Hematopoietic multipotent progenitor cell (in vitro differentiated cells): ENCODE measurements around the gene ZNF431. TPM values are rescaled to one million over a fixed set of nuclear protein-coding genes. Genes with fewer than 3 reads are reported as not detected.
"Not testable (repeated sequence)": the region's sequence is repeated elsewhere in the genome, so short reads cannot be mapped to it uniquely, and the experiment has no call there.

ENCODE experiments used
- DNase-seq, 3 donors: peaks; one replicate each; pipeline ENCODE4 v3.0.0-alpha.2; 2011 to 2015; ENCODE audit warnings: low read depth in 2 of 3, low spot score in 2 of 3
- small RNA-seq: library from RNA; depleted of rRNA; stranded (forward); fragments of <200 nt; gene quantifications from one replicate; pipeline ENCODE3, GENCODE V24; 2012
- total RNA-seq: library from RNA; depleted of rRNA; stranded (reverse); fragments of >200 nt; gene quantifications from one replicate; pipeline ENCODE4 v1.2.3, GENCODE V29; 2012

ZNF431 gene
- total RNA-seq, 1 donor = 5.1 TPM

GRCh38 chr19:21143428-21143827, 1.6 kb downstream of the ZNF431 start:
- no peak for DNase-seq

- DNase-seq = no peak
These were observed 2.0 kb downstream of the ZNF431 start for GRCh38 chr19:21143854-21144253.

GRCh38 chr19:21147540-21147939, 5.7 kb downstream of the ZNF431 start:
- no peak for DNase-seq

DNA sequence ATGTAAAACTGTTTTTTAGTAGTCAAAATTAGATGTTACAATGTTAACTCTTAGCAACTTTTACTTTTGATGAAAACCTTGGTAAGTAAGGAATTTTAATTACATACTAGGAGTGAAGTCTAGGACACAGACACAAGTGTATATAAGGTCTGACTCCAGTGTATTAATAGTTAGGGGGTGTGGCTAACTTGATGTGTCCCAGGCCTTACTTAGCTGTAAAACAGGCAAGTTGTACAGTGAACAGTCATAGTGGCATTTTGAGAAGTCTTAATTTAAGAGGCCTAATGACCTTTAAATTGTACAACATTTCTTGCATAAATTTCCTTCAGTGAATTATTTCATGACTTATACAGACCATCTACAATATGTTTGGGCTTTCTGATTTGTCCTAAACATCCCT, 6.8 kb downstream of the ZNF431 start:
- no peak for DNase-seq

GRCh38 chr19:21149877-21150276, 8.0 kb downstream of the ZNF431 start:
- DNase-seq = no peak

- no peak for DNase-seq
These were observed 9.6 kb downstream of the ZNF431 start for GRCh38 chr19:21151460-21151859.

DNA sequence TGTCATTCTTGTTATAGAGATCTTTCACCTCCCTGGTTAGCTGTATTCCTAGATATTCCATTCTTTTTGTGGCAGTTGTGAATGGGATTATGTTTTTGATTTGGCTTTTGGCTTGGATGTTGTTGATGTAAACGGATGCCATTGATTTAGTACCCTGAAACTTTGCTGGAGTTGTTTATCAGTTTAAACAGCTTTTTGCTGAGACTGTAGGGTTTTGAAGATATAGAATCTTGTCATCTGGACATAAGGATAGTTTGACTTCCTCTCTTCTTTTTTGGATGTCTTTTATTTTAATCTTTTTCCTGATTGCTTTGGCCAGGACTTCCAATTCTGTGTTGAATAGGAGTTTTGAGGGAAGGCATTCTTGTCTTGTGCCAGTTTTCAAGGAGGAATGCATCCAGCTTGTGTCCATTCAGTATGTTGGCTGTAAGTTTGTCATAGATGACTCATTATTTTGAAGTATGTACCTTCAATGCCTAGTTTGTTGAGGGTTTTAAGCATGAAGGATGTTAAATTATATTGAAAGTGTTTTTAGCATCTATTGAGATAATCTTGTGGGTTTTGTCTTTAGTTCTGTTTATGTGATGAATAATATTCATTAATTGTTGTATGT, 16.8 kb downstream of the ZNF431 start:
- DNase-seq = no peak

DNA sequence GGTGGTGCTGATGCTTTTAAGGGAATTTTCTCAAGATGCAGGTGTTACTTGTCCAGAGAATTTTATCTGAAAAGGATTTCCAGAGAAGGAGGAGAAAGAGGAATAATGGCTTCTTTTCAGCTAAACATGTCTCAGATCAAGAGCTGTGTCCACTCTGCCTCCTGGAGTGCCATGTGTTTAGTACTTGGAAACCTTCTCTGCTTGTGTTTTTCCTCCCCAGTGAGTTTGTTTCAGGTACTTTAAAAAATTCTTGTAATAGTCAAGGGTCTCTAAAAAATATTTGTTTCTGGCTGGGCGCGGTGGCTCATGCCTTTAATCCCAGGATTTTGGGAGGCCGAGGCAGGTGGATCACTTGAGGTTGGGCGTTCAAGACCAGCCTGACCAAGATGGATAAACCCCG, 22.7 kb downstream of the ZNF431 start:
- no peak for DNase-seq

DNA sequence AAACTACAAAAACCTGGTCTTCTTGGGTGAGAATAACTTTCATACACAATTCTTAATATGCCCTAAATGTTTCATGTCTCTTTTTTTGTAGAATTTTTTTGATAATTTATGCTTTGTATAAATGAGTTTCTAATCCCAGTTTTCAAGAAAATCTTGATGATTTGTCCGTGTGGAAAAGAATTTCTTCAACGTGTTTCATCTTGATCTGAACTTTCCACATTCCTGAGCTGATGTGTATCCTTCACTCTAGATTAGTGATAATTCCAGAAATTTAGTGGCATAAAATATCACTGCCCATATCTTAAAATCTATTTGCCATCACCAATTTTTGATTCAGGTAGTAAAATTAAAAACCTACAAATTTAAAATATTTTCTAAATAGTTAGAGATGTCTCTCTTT, 24.6 kb downstream of the ZNF431 start:
- DNase-seq = no peak

- DNase-seq = peak in 2 of 3 donors; percentile 16 to 40
These were observed 55.9 kb downstream of the ZNF431 start for GRCh38 chr19:21197590-21198295.

DNA sequence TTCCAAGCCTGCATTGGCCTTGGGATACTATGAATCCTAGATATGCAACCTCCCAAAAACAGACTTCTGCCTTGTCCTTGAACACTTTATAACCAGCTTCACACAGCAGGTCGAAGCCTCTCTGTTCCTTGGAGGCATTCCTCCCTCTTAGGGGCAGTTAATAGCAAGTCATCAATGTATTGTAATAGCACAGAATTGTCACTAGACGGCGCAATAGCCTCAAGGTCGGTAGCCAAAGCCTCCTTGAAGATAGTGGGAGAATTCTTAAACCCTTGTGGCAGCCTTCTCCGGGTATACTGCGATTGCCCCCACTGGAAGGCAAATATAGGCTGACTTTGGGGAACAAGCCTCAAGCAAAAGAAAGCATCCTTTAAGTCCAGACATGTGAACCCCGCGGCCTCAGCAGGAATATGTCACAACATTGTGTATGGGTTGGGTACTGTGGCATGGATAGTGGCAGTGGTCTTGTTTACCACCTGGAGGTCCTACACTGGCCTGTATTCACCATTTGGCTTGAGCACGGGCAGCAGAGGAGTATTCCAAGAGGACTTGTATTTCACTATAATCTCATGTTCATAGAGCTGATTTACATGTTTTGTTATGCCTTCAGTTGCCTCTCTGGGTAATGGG, 61.1 kb downstream of the ZNF431 start:
- peak; percentile 17 to 85 (median 68) for DNase-seq

DNA sequence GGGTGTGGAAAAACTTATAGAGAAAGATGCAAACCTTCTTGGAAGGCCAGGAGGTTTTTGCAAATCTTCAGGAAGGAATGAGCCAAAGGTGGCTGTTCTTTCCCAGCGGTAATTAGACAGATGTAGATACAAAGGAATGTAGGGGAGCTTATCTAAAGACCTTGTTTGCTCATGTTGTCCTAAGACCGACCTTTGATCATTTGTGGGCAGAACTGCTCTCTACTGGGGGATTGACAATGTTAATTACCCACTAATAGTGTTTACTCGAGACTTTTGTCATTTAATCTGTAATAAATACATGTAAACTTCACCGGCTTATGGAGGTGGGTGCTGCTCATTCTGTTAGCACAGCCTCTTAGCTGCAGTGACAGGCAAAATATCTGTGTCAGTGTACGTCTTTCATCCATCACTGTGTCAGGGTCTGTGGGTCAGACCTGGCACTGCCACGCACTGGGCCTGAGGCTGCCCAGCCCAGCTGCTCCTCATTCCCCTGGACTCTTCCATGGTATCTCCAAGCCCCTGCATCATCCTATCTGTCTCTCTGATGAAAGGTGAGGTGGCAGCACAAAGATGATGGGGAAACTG, 68.3 kb downstream of the ZNF431 start:
- no peak for DNase-seq

DNA sequence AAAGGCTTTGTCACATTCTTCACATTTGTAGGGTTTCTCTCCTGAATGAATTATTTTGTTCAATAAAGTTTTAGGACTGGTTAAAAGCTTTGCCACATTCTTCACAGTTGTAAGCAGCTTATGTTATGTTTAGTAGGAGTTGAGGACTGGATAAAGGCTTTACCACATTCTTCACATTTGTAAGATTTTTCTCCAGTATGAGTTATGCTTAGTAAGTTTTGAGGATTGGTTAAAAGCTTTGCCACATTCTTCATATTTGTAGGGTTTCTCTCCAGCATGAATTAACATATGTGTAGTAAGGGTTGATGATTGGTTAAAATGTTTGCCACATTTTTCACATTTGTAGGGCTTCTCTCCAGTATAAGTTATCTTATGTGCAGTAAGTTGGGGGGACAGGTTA, 79.9 kb downstream of the ZNF431 start:
- no peak for DNase-seq

DNA sequence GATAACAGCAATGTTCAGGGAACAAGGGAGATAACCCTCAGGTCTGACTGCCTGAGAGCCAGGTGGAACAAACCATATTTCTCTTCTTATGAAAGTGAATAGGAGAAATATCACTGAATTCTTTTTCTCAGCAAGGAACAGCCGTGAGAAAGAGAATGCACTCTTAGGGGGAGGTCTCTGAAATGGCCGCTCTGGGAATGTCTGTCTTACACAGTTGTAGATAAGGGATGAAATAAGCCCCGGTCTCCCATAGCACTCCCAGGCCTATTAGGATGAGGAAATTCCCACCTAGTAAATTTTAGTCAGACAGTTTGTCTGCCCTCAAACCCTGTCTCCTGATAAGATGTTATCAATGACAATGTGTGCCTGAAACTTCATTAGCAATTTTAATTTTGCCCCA, 88.1 kb downstream of the ZNF431 start:
- not testable (repeated sequence) for DNase-seq

DNA sequence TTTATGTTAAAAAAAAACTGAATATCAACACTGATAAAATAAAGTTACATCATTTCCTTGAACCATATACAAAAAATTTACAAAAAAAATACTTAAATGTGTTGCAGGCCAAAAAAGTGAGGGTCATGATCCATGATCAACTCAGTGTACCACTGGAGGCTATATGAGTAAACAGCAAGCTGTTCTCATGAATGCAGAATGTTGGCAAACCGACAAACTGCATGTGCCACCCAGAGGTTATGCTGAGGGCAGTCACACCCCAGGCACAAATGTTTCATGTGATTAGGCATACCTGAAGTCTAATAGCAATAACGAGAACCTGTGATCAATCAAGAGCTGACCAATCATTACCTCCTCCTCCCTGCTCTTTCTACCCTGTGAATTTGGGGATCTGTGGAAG, 91.9 kb downstream of the ZNF431 start:
- DNase-seq = no peak

- DNase-seq = not testable (repeated sequence)
These were observed 94.9 kb downstream of the ZNF431 start for GRCh38 chr19:21236751-21237150.

GRCh38 chr19:21238670-21239069, 96.8 kb downstream of the ZNF431 start:
- DNase-seq = no peak

Small RNAs within 50 kb of the gene (small RNA-seq; reads per million reads assigned to genes)
- gene RNA5SP469 = not detected

Other genes with a start within 250 kb of the ZNF431 start
- 10.0 TPM for gene ZNF85, start 218.8 kb upstream of the ZNF431 start, total RNA-seq
- gene ZNF430, start 121.4 kb upstream of the ZNF431 start, total RNA-seq = 10.2 TPM
- 10.8 TPM for gene ZNF714, start 59.8 kb upstream of the ZNF431 start, total RNA-seq
- 7.3 TPM for gene ZNF708, start 187.4 kb downstream of the ZNF431 start, total RNA-seq
- gene ZNF738, start 217.0 kb downstream of the ZNF431 start, total RNA-seq = 8.9 TPM